GM19043 (cell line): ENCODE measurements around the gene DPF3.
"Not testable (repeated sequence)": the region's sequence is repeated elsewhere in the genome, so short reads cannot be mapped to it uniquely, and the experiment has no call there.

Experiments used
- ATAC-seq: cut with Tn5 transposase; IDR thresholded peaks from one replicate; pipeline ENCODE4 v1.9.1; 2021; ENCODE audit warnings: low read depth; ENCODE audit not compliant: unreplicated experiment

The DPF3 gene

GRCh38 chr14:72777636-72778035, 116.3 kb downstream of the DPF3 start:
- ATAC-seq: no peak

- no peak for ATAC-seq
These were observed 117.1 kb downstream of the DPF3 start for GRCh38 chr14:72776701-72777261.

GRCh38 chr14:72775923-72776554, 117.9 kb downstream of the DPF3 start:
- ATAC-seq: no peak

- no peak for ATAC-seq
These were observed 118.8 kb downstream of the DPF3 start for GRCh38 chr14:72774894-72775620.

GRCh38 chr14:72774141-72774540, 119.8 kb downstream of the DPF3 start:
- ATAC-seq: no peak

- no peak for ATAC-seq
These were observed 122.3 kb downstream of the DPF3 start for GRCh38 chr14:72771561-72771960.

GRCh38 chr14:72766296-72766695, 127.6 kb downstream of the DPF3 start:
- ATAC-seq: no peak

GRCh38 chr14:72763892-72764291, 130.0 kb downstream of the DPF3 start:
- ATAC-seq: no peak

GRCh38 chr14:72759670-72760069, 134.2 kb downstream of the DPF3 start:
- no peak for ATAC-seq

- ATAC-seq: no peak
These were observed 134.9 kb downstream of the DPF3 start for GRCh38 chr14:72758993-72759392.

- no peak for ATAC-seq
These were observed 135.5 kb downstream of the DPF3 start for GRCh38 chr14:72758420-72758819.

GRCh38 chr14:72756967-72757366, 136.9 kb downstream of the DPF3 start:
- ATAC-seq: no peak

GRCh38 chr14:72755766-72756165, 138.1 kb downstream of the DPF3 start:
- ATAC-seq: no peak

- ATAC-seq: no peak
These were observed 139.0 kb downstream of the DPF3 start for GRCh38 chr14:72754949-72755348.

- no peak for ATAC-seq
These were observed 140.0 kb downstream of the DPF3 start for GRCh38 chr14:72753879-72754400.

- ATAC-seq: no peak
These were observed 140.7 kb downstream of the DPF3 start for GRCh38 chr14:72753044-72753710.

GRCh38 chr14:72752034-72752412, 141.9 kb downstream of the DPF3 start:
- ATAC-seq: no peak

- no peak for ATAC-seq
These were observed 142.4 kb downstream of the DPF3 start for GRCh38 chr14:72751276-72752033.

- ATAC-seq: not testable (repeated sequence)
These were observed 145.0 kb downstream of the DPF3 start for GRCh38 chr14:72748921-72749320.

GRCh38 chr14:72747652-72748051, 146.2 kb downstream of the DPF3 start:
- no peak for ATAC-seq
